Measurements from ENCODE around the gene RAPGEF4.

- TF ChIP-seq GATA2 (IDR thresholded peaks at IDR 0.05; ENCODE audit: low read depth, low read length) (no peak), GATA3 (IDR thresholded peaks at IDR 0.05; ENCODE audit: low read depth, low read length) (no peak)
Measured at GRCh38 chr2:172962824-172963223, 227.2 kb downstream of the RAPGEF4 start.
